ENCODE results near the gene FETUB.
"Not testable (repeated sequence)": the region's sequence is repeated elsewhere in the genome, so short reads cannot be mapped to it uniquely, and the experiment has no call there.

Gene FETUB

DNA sequence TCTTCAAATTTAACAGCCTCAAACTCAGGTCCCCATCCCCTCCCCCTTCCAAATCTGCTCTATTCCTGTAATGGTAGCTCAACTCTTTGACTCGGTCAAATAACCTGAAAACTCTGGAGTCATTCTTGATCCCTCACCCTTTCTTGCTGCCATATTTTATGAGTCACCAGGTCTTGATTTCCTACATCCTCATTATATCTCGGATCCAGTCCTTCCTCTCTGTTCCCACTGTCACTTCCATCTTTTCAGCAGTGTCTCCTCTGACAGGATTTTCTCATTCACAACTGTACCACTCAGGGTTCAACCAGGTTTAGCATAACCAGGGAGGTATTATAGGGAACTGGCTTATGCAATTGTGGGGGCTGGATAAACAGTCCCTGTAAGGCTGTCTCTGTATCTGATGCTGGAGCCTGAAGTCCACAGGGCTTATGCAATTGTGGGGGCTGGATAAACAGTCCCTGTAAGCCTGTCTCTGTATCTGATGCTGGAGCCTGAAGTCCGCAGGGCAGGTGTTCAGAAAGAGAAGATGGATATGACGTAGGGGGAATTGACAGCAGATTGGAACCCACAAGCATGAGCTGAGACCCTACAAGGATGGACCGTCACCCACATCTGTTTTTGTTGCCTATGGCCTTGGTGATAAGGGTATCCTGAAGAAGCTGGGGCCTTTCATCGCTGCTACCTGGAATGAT is 9.1 kb upstream of the FETUB start:
- Histone ChIP-seq H3K9ac (ENCODE audit: low read length) (no peak overlapping the region), H3K4me1 (ENCODE audit: control insufficient read depth, insufficient read depth, low read length) (no peaks in the 10 kb centered on the region), H3K27ac (ENCODE audit: low read depth, low read length) (no peak overlapping the region), H3K36me3 (ENCODE audit: control insufficient read depth, insufficient read depth, low read length) (no peaks in the 10 kb centered on the region), H3K4me3 (ENCODE audit: low read length) (no peak overlapping the region), H3K27me3 (ENCODE audit: control insufficient read depth, insufficient read depth, low read length) (no peaks in the 10 kb centered on the region)

DNA sequence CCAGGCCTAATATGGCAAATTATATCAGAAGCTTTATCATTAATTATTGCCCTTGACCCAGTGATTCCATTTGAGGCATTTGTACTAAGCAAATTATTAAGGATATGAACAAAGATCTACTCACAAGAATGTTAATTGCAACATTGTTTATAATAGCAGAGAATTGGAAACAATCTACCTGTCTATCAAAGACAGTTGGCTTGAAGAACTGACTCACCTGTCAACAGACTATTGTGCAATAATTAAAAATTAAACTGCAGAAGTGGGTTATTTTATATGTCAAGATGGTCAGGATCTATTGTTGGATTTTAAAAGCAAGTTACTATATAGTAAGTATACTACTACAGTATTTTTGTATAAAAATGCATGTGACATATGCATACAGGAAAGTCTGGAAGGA is 6.7 kb upstream of the FETUB start:
- H3K27ac ChIP-seq (ENCODE audit: low read depth, low read length): no peak overlapping the region
- H3K4me3 ChIP-seq (ENCODE audit: low read length): no peak overlapping the region
- H3K4me1 ChIP-seq (ENCODE audit: control insufficient read depth, insufficient read depth, low read length): no peaks in the 10 kb centered on the region
- H3K27me3 ChIP-seq (ENCODE audit: control insufficient read depth, insufficient read depth, low read length): no peaks in the 10 kb centered on the region
- no peak overlapping the region for H3K9ac ChIP-seq (ENCODE audit: low read length)
- H3K36me3 ChIP-seq (ENCODE audit: control insufficient read depth, insufficient read depth, low read length): no peaks in the 10 kb centered on the region

DNA sequence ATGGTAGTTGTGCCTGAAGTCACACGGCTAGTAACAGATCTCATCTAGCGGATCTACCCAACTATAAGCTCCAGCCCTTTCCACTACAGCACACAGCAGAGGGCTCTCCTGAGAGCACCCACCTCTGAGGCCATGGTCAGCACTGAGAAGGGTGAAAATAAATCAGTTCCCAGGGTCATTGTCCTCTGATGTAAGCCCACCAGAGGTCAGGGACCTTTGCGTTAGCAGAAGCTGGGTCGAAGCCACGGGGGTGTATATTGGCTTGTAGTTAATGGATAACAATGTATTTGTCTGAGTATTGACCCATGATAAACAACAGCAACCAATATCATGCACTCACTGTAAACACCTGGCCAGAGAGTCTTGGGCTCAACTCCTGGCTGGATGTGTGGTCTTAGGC is 6.0 kb upstream of the FETUB start:
- H3K27ac ChIP-seq (ENCODE audit: low read depth, low read length); H3K9ac ChIP-seq (ENCODE audit: low read length); H3K36me3 ChIP-seq (ENCODE audit: control insufficient read depth, insufficient read depth, low read length); H3K4me3 ChIP-seq (ENCODE audit: low read length); H3K4me1 ChIP-seq (ENCODE audit: control insufficient read depth, insufficient read depth, low read length); H3K27me3 ChIP-seq (ENCODE audit: control insufficient read depth, insufficient read depth, low read length): not testable (repeated sequence)

DNA sequence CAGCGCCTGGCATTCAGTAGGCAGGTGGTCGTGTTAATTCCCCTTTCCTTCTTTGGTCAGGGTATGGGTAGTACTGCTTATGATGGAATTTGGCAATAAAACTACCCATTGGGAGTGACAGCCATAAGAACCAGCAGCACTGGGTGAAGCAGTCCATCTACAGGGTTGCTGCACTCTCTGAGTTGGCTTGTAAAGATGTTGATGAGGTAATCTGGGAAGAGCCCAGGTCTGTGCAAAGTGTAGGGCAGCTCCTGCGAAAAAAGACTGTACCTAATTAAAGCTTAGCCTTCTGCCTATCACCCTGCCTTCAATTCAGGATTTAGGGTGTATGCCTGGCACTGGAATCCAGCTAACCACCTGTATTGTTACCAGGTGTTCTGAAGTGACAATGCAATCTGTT is 4.7 kb upstream of the FETUB start:
- peaks cover 3% of the 10 kb centered on the region for H3K27me3 ChIP-seq (ENCODE audit: control insufficient read depth, insufficient read depth, low read length)
- H3K27ac ChIP-seq (ENCODE audit: low read depth, low read length): no peak overlapping the region
- H3K4me3 ChIP-seq (ENCODE audit: low read length): no peak overlapping the region
- no peaks in the 10 kb centered on the region for H3K4me1 ChIP-seq (ENCODE audit: control insufficient read depth, insufficient read depth, low read length)
- no peaks in the 10 kb centered on the region for H3K36me3 ChIP-seq (ENCODE audit: control insufficient read depth, insufficient read depth, low read length)
- no peak overlapping the region for H3K9ac ChIP-seq (ENCODE audit: low read length)

DNA sequence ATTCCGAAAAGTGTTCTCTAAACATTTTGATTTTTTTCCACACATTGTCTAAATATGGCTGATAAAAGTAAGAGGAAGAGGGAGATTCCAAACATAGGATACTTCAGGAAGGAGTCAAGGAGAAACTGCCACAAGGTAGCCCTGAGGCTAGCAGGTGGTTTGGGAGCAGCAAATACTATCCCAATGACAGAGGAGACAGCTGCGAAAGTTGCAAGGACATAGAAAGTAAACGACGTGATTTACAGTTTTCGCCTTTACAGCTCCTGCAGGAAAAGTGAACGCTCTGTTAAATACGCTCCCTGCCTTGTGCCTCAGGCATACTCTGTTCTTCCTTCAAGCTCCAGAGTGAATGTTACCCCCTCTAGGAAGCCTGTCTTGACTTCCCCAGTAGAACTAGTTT is 3.7 kb upstream of the FETUB start:
- Histone ChIP-seq H3K9ac (ENCODE audit: low read length) (no peak overlapping the region), H3K27me3 (ENCODE audit: control insufficient read depth, insufficient read depth, low read length) (peaks cover 3% of the 10 kb centered on the region), H3K36me3 (ENCODE audit: control insufficient read depth, insufficient read depth, low read length) (no peaks in the 10 kb centered on the region), H3K27ac (ENCODE audit: low read depth, low read length) (no peak overlapping the region), H3K4me1 (ENCODE audit: control insufficient read depth, insufficient read depth, low read length) (no peaks in the 10 kb centered on the region), H3K4me3 (ENCODE audit: low read length) (no peak overlapping the region)

DNA sequence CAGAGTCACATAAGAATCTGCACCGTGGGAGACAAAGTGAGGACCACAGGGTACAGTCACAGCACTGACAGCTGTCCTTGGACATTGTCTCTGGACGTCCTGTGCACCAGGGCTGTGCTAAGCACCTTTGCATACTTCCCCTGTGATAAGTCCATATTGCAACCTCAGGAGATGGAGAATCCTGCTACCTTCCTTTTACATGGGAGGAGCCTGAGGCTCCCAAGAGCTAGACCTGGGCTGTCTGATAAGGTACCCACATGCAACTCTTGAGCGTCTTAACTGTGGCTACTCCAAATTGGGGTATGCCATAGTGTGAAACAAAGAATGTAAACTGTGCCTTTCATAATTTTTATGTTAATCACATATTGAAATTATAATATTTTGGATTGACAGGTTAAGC is 2.5 kb upstream of the FETUB start:
- no peak overlapping the region for H3K9ac ChIP-seq (ENCODE audit: low read length)
- no peaks in the 10 kb centered on the region for H3K36me3 ChIP-seq (ENCODE audit: control insufficient read depth, insufficient read depth, low read length)
- H3K4me3 ChIP-seq (ENCODE audit: low read length): no peak overlapping the region
- H3K27me3 ChIP-seq (ENCODE audit: control insufficient read depth, insufficient read depth, low read length): peaks cover 3% of the 10 kb centered on the region
- no peak overlapping the region for H3K27ac ChIP-seq (ENCODE audit: low read depth, low read length)
- H3K4me1 ChIP-seq (ENCODE audit: control insufficient read depth, insufficient read depth, low read length): no peaks in the 10 kb centered on the region

DNA sequence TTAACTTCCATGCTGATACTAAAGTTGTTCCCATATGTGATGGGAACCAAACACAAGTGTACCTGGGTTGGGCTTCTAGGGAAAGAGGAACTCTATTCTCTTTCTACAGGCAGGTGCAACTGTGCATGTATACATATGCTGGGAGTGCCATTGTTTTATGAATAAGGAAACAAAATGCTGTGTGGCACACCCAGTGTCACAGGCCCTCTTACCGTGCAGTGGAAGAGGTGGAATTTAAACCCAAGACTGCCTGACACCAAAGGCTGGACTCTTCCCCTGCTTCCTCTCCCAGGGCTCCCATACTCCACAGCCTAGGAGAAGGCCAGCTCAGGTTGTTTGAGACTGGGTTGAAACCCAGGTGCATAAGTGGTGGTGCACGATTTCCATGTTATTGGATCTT is 1.9 kb upstream of the FETUB start:
- Histone ChIP-seq H3K36me3 (ENCODE audit: control insufficient read depth, insufficient read depth, low read length) (no peaks in the 10 kb centered on the region), H3K4me1 (ENCODE audit: control insufficient read depth, insufficient read depth, low read length) (no peaks in the 10 kb centered on the region), H3K4me3 (ENCODE audit: low read length) (no peak overlapping the region), H3K9ac (ENCODE audit: low read length) (no peak overlapping the region), H3K27me3 (ENCODE audit: control insufficient read depth, insufficient read depth, low read length) (peaks cover 3% of the 10 kb centered on the region), H3K27ac (ENCODE audit: low read depth, low read length) (no peak overlapping the region)

DNA sequence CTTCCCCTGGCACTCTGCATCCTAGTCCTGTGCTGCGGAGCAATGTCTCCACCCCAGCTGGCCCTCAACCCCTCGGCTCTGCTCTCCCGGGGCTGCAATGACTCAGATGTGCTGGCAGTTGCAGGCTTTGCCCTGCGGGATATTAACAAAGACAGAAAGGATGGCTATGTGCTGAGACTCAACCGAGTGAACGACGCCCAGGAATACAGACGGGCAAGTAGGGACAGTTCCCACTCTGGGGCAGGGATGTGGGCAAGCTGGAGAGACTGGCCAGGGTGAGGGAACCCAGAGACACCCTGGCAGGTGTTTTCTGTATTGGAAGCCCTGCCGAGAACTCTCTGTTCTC is 247 bp downstream of the FETUB start:
- H3K27me3 ChIP-seq (ENCODE audit: control insufficient read depth, insufficient read depth, low read length): peaks cover 3% of the 10 kb centered on the region
- no peak overlapping the region for H3K4me3 ChIP-seq (ENCODE audit: low read length)
- no peak overlapping the region for H3K27ac ChIP-seq (ENCODE audit: low read depth, low read length)
- no peaks in the 10 kb centered on the region for H3K4me1 ChIP-seq (ENCODE audit: control insufficient read depth, insufficient read depth, low read length)
- H3K9ac ChIP-seq (ENCODE audit: low read length): no peak overlapping the region
- H3K36me3 ChIP-seq (ENCODE audit: control insufficient read depth, insufficient read depth, low read length): no peaks in the 10 kb centered on the region

DNA sequence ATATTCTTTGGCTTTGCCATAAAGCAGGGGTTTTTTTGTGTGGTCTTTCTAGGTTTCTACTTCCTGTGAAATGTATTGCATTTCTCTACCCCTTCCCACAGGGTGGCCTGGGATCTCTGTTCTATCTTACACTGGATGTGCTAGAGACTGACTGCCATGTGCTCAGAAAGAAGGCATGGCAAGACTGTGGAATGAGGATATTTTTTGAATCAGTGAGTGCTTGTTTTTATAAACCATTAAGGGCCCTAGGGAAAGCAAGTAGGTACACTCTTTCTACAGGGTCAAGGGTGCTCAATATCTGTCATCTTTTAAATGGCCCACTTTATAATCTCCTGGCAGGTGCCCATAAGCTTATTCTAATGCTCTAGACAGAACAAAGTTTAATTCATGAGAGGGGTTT is 730 bp downstream of the FETUB start:
- no peaks in the 10 kb centered on the region for H3K4me1 ChIP-seq (ENCODE audit: control insufficient read depth, insufficient read depth, low read length)
- peaks cover 3% of the 10 kb centered on the region for H3K27me3 ChIP-seq (ENCODE audit: control insufficient read depth, insufficient read depth, low read length)
- no peak overlapping the region for H3K9ac ChIP-seq (ENCODE audit: low read length)
- H3K36me3 ChIP-seq (ENCODE audit: control insufficient read depth, insufficient read depth, low read length): no peaks in the 10 kb centered on the region
- H3K4me3 ChIP-seq (ENCODE audit: low read length): no peak overlapping the region
- no peak overlapping the region for H3K27ac ChIP-seq (ENCODE audit: low read depth, low read length)

DNA sequence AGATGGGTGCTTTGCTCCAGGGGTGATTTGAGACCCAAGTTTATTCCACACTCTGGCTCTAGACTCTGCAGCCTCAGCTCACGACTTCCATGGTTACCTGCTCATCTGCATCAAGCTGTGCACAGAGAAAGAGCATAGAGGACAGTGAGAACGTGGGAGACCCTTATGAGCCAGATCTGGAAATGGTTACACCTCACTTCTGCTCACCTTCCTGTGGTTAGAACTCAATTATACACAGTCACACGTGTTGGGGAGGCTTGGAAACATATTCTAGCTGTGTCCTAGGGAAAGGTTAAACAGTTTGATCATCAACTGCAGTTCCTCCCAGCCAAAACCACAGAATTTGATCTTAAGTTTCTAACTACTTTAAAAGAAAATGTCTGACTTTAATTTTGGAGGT is 1.8 kb downstream of the FETUB start:
- Histone ChIP-seq H3K4me1 (ENCODE audit: control insufficient read depth, insufficient read depth, low read length) (no peaks in the 10 kb centered on the region), H3K4me3 (ENCODE audit: low read length) (no peak overlapping the region), H3K9ac (ENCODE audit: low read length) (no peak overlapping the region), H3K27me3 (ENCODE audit: control insufficient read depth, insufficient read depth, low read length) (peaks cover 3% of the 10 kb centered on the region), H3K36me3 (ENCODE audit: control insufficient read depth, insufficient read depth, low read length) (no peaks in the 10 kb centered on the region), H3K27ac (ENCODE audit: low read depth, low read length) (no peak overlapping the region)

DNA sequence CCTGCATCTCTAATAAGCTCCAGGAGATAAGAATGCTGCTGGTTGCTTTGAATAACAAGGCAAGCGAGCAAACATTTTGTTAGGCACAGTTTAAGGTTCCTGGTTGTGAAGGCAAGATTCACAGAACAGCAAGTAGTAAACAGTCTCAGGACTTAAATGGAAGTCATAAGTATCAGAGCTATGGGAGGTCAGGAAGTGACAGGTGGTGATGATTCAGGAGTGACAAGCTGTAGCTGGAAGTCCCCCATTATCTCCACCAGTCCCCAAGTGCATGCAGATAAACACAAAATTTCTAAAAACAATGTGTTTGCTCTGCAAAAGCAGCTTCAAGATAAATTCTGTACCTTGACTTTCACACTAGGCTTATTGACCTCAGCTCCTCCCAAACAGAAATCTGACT is 3.3 kb downstream of the FETUB start:
- H3K36me3 ChIP-seq (ENCODE audit: control insufficient read depth, insufficient read depth, low read length): no peaks in the 10 kb centered on the region
- no peak overlapping the region for H3K4me3 ChIP-seq (ENCODE audit: low read length)
- H3K27me3 ChIP-seq (ENCODE audit: control insufficient read depth, insufficient read depth, low read length): peaks cover 3% of the 10 kb centered on the region
- H3K4me1 ChIP-seq (ENCODE audit: control insufficient read depth, insufficient read depth, low read length): no peaks in the 10 kb centered on the region
- H3K27ac ChIP-seq (ENCODE audit: low read depth, low read length): no peak overlapping the region
- H3K9ac ChIP-seq (ENCODE audit: low read length): no peak overlapping the region

DNA sequence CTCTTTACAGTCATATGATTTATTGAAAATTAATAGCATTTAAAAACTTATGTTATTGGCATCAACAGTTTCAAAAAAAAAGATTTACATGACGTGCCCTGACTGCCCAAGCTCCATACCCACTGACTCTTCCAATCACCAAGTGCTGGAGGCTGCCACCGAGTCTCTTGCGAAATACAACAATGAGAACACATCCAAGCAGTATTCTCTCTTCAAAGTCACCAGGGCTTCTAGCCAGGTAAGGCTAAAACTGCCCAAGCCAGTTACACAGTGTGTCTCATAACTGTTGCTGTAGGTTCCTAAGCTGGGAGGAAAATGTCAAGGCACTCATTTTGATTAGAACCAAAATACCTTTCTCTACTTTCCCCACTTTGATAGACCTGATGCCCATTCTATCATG is 4.5 kb downstream of the FETUB start:
- Histone ChIP-seq H3K27me3 (ENCODE audit: control insufficient read depth, insufficient read depth, low read length) (no peaks in the 10 kb centered on the region), H3K4me3 (ENCODE audit: low read length) (no peak overlapping the region), H3K4me1 (ENCODE audit: control insufficient read depth, insufficient read depth, low read length) (no peaks in the 10 kb centered on the region), H3K27ac (ENCODE audit: low read depth, low read length) (no peak overlapping the region), H3K9ac (ENCODE audit: low read length) (no peak overlapping the region), H3K36me3 (ENCODE audit: control insufficient read depth, insufficient read depth, low read length) (no peaks in the 10 kb centered on the region)

DNA sequence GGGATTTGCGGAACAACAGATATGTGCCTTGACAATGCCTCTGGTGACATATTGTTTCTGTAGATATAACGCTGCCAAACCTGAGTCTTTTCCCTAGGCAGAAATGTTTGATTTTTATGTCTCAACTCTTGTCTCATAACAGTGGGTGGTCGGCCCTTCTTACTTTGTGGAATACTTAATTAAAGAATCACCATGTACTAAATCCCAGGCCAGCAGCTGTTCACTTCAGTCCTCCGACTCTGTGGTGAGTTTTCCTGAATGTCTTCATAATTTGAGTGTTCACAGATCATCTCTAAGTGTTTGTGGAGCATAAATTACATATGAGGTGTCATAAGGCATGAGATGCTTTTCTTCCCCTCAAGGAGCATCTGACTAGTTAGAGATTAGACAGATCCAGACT is 5.9 kb downstream of the FETUB start:
- H3K27ac ChIP-seq (ENCODE audit: low read depth, low read length): no peak overlapping the region
- H3K9ac ChIP-seq (ENCODE audit: low read length): no peak overlapping the region
- no peaks in the 10 kb centered on the region for H3K4me1 ChIP-seq (ENCODE audit: control insufficient read depth, insufficient read depth, low read length)
- no peak overlapping the region for H3K4me3 ChIP-seq (ENCODE audit: low read length)
- no peaks in the 10 kb centered on the region for H3K27me3 ChIP-seq (ENCODE audit: control insufficient read depth, insufficient read depth, low read length)
- no peaks in the 10 kb centered on the region for H3K36me3 ChIP-seq (ENCODE audit: control insufficient read depth, insufficient read depth, low read length)
